Measurements from ENCODE around the gene ZBTB7C.
A peak's percentile ranks its signal among the peaks of the same experiment; 100 is the strongest.

ZBTB7C gene

GRCh38 chr18:48417985-48418384, 8.8 kb upstream of the ZBTB7C start:
- no peak for DNase-seq

DNA sequence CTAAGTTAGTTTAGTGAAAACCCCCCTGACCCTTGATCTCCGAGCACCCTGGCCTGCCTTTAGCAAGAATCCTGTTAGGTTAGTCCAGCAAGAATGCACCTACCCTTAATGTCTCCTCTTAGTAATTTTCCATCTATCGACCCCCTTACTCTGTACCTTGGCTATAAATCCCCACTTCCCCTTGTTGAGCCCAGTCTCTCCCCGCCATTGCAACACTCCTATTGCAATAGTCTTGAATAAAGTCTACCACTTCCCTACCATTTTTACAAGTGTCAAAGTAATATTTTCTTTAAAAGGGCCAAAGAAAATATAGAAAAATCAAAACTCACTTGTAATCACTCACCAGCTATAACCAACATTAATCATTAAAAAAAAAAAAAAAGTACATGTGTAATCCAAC, 4.2 kb upstream of the ZBTB7C start:
- no peak for DNase-seq

GRCh38 chr18:48412339-48412929, 3.3 kb upstream of the ZBTB7C start:
- peak; percentile 24 for DNase-seq

GRCh38 chr18:48410095-48410920, 1.1 kb upstream of the ZBTB7C start:
- DNase-seq: peak; percentile 44

DNA sequence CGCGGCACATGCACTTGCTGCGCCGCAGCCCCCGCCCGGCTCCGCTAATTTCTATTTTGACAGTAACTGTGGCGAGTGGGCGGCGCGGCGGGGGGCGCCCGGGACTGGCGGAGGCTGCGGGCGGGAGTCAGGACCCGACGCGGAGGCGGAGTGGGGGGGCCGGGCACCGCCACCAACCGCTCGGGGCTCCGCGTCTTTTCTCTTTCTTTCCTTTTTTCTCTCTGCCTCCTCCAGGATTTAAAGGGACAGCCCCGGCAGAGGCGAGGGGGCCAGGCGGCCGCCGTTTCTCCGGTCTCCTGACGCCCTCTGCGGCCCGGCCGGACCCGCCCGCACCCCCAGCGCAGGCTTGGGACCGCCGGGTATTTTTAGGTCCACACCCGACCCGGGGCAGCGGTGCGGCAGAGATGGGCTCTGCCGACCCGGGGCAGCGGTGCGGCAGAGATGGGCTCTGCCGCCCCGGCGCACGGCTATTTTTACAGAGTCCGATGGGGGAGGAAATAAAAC, 460 bp upstream of the ZBTB7C start:
- no peak for DNase-seq

DNA sequence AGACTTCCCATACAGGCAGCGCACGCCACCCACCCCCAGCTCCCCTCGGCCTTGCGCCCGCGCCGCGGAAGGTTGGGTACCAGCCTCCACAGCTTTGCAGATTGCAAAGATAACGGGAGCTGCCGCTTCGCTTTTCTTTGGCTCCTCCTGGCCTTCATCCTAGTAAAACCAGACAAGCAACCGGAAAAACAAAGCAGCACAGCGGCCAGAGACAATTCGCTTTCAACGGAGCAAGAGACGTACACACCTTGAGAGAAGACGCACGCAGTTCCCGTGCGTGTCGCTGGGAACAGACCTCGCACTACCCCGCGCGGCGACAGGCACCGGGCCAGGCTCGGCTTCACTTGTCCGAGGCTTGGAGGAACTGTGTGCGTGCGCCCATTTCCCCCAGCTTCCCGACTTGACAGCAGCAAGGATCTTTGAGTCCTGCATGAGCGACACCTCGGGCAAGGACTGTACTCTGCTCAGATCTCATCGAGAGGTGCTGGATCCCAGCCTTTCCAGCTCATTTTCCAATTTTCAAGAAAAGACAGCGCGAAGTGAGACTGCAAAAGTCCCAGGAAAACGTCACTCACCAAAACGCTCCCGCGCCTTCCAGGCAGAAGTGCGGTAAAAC, 964 bp downstream of the ZBTB7C start:
- DNase-seq: no peak

- no peak for DNase-seq
Measured at GRCh38 chr18:48407358-48407757, 1.8 kb downstream of the ZBTB7C start.

- no peak for DNase-seq
Measured at GRCh38 chr18:48405978-48406377, 3.2 kb downstream of the ZBTB7C start.

DNA sequence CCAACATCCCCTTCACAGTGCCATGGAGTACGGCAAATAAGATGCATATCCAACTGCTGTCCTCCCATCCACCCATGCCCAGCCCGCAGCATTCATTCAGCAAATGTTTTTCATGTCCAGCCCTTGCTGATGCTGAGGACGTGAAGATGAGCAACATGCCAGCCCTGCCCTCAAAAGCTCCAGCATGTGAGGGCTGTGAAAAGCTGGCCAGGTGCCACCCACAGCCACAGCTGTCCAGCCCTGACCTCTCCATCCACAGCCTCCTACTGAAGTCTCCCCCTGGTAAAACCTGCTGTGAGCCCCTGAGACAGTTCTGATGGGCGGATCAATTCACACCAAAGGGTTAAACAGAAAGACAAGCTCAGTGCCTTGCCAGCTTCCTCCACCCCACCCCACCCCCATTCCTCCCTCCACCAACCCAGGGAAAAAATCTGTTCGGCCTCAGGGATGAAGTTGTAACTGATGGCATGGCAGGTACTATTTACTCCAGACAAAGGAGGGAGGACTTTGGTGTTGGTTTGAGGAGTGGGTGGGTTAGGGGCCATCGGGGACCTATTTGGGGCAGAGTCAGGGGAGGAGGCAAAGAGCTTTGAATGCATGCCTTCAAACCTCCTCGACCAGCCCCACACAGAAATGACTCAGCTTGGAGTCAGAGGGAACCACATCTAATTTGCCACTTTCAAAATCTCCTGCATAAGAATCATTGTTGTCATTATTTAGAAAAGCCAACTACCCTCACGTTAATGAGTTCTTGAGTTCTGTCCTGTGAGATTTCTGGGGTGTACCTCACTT, 4.3 kb downstream of the ZBTB7C start:
- DNase-seq: no peak

- no peak for DNase-seq
Measured at GRCh38 chr18:48402953-48403352, 6.2 kb downstream of the ZBTB7C start.

GRCh38 chr18:48399303-48400075, 9.7 kb downstream of the ZBTB7C start:
- DNase-seq: no peak

- DNase-seq: no peak
Measured at GRCh38 chr18:48398074-48398473, 11.1 kb downstream of the ZBTB7C start.

- no peak for DNase-seq
Measured at GRCh38 chr18:48397021-48397420, 12.2 kb downstream of the ZBTB7C start.

DNA sequence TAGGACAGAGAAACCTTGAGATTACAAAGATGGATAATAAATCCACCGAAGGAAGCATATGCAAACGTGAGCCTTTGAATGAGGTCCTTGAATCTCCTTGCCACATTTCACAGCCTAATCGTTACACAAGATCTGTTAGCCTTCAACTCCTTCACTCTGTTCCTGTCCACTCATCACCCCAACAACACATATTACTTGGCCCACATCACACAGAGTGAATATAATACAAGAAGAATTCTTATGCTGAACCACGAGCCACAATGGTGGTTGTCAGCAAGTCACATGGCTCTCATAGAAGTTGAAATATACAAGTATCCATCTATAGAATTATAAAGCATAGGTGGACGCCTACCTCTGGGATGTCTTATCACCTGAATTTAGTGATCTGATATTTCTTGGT, 12.6 kb downstream of the ZBTB7C start:
- no peak for DNase-seq

DNA sequence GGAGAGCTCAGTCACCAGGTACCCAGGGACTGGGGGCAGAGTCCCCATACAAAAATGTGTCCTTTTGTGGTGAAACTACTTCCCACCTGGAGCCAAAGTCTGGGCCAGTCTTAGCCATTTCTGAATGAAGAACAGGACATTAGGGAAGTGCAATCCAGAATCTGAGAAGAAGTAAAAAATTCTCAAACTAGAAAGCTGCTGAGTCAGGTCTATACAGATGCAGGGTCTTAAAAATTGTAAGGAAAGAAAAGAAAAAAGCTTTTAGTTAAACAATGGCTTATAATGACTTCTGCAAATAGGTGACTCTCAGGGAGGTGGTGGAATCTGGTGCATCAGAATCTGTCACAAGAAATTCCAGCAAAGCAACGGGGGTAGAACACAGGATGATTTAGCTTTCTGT, 13.5 kb downstream of the ZBTB7C start:
- DNase-seq: no peak

DNA sequence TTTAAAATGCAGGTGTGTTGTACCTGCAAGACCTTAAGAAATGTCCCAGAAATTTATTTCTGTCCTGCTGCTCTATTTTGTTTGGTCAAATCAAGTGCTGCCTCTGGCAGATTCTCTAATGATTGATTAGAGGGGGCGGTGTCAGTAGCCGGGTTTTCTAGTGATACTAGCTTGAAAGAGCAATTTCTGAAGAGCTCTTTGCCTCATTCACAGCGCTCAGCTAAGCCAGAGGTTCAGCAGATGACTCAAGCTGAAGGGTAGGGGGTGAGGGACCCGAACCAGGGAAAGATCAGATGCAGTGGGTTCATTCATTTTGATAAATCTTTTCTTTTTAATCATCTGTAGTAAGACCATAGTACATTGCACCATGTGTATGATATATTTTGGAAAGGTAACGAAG, 15.0 kb downstream of the ZBTB7C start:
- DNase-seq: no peak

DNA sequence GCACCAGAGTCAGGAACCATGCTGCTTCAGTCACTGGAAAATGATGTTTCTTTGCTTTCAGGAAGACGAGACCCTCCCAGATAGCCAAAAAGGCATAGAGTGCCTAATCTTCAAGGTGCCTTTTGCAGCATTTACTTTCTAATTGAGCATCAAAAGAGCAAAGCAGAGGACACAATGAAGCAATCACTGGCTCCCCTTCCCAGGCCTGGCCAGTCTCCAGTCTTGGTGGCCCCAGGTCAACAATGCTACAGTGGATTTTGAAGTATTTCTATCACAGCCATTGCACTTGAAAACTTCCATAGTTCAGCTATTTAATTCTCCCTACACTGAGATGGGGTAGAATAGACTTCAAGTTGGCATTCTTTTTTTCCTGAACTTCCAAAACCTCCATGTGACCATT, 15.4 kb downstream of the ZBTB7C start:
- DNase-seq: no peak

DNA sequence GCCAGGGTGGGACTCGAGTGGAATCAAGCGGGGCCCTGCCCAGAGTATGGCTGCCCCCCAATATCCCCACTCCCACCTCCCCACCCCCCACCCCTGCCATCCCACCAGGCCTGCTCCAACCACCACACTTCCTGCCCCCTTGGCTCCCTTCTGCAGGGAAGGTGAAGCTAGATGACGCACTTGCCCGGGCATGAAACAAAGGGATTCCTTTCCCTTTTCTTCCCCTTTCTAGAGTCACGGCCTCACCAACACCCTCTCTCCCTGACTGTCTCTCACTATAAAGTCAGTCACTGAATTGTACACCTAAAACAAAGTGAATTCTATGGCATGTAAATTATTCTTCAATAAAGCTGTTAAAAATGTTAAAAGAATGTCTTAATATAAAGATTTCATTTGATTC, 16.0 kb downstream of the ZBTB7C start:
- DNase-seq: no peak

- DNase-seq: no peak
Measured at GRCh38 chr18:48392268-48392667, 16.9 kb downstream of the ZBTB7C start.

DNA sequence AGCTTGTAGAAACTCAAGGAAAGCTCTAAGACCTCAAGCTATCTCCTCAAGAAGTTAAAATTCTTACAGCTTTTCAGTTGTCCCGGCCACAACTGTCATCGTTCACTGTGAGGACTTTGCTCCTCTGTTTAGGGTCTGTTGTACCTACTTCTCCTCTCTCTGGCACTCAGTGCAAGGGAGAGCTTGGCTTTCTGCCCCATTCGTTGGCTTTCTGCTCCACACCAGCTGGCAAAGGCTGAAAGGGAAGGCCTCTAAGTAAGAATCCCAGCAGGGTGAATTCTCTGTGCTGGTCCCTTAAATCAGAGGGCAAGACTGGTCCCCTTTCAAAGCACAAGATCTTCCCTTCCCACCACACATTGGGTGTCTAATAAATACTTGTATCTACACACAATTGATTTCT, 17.3 kb downstream of the ZBTB7C start:
- no peak for DNase-seq

DNA sequence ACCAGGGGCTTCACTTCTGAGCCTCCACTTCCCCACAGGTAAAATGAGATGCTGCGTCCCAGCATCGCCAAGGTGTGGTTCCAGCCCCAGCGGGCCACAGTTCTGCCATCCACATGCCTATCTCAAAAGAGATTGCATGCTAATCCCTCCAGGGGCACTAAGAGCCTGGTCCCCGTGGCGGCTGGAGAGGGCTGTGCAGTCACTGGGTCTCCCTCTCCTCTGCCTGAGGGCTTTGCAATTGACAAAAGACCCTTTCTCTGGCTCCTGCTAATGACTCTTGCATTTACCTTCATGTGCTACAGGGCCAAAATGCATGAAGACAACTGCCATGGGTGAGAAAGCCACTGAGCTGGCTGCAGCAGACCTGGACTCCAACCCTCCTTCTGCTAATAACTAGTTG, 18.5 kb downstream of the ZBTB7C start:
- DNase-seq: no peak

- DNase-seq: no peak
Measured at GRCh38 chr18:48388478-48388877, 20.7 kb downstream of the ZBTB7C start.

DNA sequence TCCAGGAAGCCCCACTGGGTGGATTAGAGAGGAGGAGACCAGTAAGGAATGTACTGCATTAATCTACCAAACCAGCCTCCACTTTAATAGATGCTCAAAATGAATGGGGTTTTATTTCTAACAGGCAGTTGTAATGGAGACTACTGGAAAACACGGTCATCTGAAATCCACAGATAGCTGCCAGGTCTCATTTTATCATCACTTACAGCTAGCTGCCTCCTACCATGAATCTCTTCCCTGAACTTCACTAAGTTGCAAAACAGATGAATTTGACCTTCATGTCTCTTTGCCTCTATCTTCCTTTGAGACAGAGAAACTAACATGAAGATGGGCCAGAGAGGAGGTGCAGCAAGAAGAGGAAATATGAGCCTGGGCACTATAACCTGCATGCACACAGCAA, 21.9 kb downstream of the ZBTB7C start:
- no peak for DNase-seq

Measured in NCI-H524 treated with DMSO at 0.1 percent for 48 hours (cell line).